Kidney tubule cell (primary cell): ENCODE data around the gene SLC51B.
"Not testable (repeated sequence)": the region's sequence is repeated elsewhere in the genome, so short reads cannot be mapped to it uniquely, and the experiment has no call there.

Experiments
- DNase-seq: peaks from one replicate; pipeline ENCODE4 v3.0.0-alpha.2; 2018; ENCODE audit warnings: low spot score

Gene SLC51B

DNA sequence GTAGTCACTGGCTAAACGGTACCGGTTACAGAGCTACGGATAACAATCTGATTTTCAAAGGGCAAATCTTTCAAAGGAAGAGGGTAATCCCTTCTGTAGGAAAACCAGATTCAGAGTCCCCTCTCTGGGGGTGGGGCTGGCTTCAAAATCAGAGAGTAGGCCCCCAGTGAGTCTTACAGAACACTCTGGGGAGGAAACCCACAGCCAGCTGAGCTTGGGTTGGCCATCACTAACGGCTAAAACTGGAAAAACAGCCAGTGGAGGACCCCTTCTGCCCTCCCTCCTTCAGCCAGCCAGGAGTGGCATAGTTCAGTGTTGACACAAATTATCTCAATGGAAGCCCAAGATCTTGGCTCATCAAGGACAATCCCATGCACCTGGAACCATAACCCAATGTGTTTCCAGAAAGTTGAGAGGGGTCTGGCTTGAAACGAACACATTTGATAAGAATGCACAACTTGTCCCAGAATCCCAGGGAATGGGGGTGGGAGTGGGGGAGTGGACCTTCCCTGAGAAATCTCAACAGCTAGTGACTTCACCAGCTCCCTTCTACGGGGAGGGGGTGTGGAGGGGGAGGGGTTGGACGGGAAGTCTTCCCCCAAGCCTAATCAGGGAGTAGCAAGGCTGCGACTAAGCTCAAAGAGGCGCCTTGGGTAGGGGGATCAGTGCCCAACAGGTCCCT is 21.6 kb downstream of the SLC51B start:
- DNase-seq = no peak

DNA sequence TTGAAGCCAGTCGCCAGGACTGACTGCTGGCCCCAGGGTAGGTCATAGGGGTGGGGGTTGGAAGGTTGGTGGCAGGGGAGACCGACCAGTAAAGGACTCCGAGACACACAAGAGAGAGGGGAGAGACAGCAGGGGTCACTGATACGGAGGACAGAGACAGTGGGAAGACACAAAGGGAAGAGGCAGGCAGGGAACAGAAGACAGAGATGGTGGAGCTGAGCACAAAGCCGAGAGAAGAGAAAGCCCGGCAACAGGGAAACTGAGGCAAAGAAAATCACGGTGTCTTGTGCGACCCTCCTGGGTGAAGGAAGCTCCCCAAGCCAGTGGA is 22.1 kb downstream of the SLC51B start:
- DNase-seq = no peak

DNA sequence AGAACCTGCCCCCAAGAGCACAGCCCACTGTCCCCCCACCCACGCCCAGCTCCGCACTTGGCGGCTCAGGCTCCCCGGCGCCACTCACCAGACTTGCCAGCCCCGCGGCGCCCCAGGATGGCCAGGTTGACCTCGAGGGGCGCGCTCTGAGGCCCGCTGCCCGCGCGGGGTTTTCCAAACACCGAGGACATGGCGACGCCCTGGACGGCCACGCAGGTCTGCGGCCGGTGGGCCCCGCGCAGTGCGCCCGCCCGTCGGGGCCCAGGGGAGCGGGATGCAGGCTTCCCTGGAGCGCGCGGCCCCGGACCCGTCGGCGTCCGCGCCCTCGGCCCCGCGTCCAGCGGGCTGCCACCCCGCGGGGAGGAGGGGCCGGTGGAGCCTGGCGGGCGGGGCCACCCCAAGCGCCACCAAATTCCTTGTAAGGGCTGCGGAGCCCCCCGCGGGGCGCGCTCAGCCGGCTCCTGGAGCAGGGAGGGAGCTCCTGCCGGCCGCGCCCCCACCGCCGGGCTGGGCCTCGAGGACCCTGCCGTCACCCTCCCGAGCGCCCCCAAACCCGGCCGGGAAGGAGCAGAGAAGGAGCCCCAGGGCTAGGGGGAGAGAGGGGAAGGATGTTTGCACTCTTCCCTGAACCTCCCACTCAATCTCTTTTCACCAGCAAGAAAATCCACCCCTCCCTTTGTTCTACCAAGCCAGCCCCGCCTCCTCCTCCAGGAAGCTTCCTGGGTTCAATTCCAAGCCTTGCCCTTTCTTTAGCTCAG is 22.6 kb downstream of the SLC51B start, which contains the start of gene RASL12:
TSS of gene RASL12 (minus strand) at position 347 of the 758 bp plus-strand sequence. CDS start at position 191, 156 bp downstream.
- no peak for DNase-seq

DNA sequence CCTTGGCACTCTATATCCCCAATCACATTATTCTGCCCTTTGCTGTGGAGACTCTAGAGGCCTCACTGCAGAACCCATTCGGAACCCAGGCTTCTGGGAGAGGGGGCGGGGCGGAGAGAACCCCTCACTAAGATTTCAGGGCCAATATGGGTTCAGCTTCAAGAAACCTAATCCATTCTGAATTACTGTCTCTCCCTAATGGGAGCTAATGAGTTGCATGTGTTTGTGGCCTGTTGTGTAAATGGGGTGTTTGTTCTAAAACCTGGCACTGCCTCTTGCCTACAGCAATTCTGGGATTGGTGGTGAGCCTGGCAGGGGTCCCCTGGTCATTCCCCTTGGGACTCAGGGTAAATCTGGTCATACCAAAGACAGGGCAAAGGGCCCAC is 23.2 kb downstream of the SLC51B start:
- no peak for DNase-seq

DNA sequence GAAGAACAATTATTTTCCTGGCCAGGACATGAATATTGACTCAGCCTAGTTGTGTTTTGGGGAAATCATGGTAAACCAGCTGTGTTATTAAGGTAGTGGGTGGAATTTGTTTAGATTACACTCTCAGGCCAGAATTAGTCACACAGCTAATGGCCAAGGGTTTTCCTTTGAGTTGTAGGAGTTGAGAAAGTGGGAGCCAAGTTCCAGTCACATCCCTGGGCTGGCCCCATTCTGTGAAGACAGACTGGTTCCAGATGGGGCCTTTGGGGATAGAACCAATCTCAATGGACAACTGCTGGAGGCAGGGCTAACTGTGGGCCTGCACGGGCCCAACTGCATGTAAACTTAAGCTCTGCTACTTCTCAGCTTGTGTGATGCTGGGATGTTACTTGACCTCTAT is 24.0 kb downstream of the SLC51B start:
- DNase-seq = no peak

DNA sequence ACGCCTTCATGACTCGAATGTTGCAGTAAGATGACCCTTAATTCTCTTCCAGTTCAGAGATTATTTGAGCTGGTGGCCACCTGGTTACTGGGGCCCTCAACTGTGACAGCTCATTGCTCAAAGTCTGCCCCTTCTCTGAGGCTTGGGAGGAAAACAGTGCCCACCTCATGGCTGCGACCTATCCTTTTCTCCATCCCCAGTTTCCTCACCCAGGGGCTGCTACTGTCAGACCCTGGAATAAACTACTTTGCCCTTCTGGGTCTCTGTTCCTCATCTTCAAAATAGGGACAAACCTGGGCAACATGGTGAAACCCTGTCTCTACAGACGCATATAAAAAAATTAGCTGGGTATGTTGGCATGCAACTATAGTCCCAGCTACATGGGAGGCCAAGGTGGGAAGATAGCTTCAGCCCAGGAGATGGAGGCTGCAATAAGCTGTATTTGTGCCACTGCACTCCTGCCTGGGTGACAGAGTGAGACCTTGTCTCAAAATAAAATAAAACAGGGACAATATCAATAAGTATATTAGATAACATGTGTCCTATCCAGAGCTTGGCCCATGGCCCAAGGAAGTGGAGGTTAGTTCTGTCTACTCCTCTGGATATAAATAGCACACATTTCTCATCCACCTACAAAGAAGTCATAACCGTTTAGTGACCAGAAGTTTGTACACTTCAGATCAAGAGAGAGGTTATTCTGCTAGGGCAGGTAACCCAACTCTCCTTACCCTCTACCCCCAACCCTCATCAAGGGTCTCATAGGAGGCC is 24.8 kb downstream of the SLC51B start:
- no peak for DNase-seq

DNA sequence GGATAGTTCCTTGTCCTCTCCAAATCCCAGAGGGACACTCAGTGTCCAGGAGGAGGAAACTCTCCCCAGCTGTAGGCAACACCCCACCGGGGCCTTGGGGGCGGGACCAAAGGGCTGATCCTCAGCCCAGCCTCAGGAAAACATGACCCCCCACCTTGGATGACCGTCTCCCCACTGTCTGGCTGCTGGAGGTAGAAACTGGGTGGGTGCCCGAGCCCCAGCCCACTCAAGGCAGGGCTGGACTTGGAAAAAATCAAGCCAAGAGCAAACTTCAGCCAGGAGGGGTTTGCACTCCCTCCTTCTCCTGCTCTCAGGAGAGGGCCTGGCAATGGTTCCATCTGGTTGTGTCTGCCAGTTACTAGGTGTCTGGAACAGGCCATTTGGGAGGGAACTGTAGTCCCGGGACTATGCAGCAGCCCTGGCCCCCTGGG is 26.2 kb downstream of the SLC51B start:
- DNase-seq = no peak

DNA sequence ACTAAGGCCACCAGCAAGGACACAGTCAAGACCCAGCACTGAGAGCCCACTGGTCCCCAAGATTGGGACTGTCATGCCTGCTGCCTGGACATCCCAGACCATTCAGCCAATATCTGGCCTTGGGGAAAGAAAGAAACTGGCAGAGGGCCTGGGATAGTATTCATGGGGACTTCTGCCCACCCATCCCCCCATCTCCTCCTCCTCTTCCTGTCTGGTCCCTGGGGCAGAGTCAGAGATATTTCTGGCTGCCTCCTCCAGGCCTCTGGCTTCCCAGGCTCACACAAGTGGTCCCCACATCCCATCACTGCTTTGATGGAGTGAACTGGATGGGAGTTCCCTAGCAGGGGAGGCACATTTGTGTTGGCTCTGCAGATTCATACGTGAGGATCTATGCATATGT is 26.8 kb downstream of the SLC51B start:
- no peak for DNase-seq

DNA sequence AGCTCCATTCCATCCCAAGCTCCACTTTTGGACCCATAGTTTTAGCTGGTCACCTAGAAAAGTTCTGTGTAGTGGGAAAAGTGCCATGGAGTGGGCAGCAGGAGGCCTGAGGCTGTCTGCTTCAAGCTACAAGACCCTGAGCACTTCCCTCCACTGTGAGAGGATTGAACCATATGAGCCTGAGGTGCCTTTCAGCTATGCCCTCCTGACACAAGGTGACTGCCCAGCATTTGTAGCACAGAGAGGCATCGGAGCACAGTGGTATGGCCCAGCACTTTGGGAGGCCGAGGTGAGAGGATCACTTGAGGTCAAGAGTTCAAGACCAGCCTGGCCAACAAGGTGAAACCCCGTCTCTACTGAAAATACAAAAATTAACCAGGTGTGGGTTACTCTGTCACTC is 27.4 kb downstream of the SLC51B start:
- no peak for DNase-seq

DNA sequence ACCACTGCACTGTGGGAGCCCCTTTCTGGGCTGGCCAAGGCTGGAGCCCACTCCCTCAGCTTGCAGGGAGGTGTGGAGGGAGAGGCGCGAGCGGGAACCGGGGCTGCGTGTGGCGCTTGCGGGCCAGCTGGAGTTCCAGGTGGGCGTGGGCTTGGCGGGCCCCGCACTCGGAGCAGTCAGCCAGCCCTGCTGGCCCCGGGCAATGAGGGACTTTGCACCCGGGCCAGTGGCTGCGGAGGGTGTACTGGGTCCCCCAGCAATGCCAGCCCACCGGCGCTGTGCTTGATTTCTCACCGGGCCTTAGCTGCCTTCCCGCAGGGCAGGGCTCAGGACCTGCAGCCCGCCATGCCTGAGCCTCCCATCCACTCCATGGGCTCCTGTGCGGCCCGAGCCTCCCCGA is 29.8 kb downstream of the SLC51B start:
- DNase-seq = not testable (repeated sequence)

DNA sequence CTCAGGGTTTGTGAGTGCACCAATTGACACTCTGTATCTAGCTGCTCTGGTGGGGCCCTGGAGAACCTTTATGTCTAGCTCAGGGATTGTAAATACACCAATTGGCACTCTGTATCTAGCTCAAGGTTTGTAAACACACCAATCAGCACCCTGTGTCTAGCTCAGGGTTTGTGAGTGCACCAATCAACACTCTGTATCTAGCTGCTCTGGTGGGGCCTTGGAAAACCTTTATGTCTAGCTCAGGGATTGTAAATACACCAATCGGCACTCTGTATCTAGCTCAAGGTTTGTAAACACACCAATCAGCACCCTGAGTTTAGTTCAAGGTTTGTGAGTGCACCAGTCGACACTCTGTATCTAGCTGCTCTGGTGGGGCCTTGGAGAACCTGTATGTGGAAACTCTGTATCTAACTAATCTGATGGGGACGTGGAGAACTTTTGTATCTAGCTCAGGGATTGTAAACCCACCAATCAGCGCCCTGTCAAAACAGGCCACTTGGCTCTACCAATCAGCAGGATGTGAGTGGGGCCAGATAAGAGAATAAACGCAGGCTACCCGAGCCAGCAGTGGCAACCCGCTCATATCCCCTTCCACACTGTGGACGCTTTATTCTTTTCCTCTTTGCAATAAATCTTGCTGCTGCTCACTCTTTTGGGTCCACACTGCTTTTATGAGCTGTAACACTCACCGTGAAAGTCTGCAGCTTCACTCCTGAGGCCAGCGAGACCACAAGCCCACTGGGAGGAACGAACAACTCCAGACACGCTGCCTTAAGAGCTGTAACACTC is 30.6 kb downstream of the SLC51B start:
- DNase-seq = not testable (repeated sequence)

DNA sequence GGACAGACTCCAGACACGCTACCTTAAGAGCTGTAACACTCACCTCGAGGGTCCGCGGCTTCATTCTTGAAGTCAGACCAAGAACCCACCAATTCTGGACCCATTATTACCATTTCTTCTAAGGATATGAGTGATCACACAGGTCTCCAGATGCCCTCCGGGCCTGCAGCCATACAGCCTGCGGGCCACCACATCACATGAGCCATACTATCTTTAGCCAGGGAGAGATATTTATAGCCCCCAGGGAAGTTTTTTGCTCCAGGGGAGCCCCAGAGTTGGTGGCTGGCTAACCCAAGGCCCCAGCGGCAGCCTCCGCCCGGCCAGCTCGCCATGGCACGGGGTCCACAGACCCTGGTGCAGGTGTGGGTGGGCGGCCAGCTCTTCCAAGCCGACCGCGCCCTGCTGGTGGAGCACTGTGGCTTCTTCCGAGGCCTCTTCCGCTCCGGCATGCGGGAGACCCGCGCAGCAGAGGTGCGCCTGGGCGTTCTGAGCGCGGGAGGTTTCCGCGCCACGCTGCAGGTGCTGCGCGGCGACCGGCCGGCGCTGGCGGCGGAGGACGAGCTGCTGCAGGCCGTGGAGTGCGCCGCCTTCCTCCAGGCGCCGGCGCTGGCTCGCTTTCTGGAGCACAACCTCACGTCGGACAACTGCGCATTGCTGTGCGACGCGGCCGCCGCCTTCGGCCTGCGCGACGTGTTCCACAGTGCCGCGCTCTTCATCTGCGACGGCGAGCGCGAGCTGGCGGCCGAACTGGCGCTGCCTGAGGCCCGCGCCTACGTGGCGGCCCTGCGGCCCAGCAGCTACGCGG is 31.5 kb downstream of the SLC51B start, which contains the start of gene KBTBD13:
TSS of gene KBTBD13 (plus strand) at position 261 of the 805 bp plus-strand sequence. CDS start at position 331, 70 bp downstream.
- DNase-seq = no peak

DNA sequence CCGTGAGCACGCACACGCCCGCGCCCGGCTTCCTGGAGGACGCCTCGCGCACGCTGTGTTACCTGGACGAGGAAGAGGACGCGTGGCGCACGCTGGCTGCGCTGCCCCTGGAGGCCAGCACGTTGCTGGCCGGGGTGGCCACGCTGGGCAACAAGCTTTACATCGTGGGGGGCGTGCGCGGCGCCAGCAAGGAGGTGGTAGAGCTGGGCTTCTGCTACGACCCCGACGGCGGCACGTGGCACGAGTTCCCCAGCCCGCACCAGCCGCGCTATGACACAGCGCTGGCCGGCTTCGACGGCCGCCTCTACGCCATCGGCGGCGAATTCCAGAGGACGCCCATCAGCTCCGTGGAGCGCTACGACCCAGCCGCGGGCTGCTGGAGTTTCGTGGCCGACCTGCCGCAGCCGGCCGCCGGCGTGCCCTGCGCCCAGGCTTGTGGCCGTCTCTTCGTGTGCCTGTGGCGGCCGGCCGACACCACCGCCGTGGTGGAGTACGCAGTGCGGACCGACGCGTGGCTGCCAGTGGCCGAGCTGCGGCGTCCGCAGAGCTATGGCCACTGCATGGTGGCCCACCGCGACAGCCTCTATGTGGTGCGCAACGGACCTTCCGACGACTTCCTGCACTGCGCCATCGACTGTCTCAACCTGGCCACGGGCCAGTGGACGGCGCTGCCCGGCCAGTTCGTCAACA is 32.2 kb downstream of the SLC51B start:
- no peak for DNase-seq

DNA sequence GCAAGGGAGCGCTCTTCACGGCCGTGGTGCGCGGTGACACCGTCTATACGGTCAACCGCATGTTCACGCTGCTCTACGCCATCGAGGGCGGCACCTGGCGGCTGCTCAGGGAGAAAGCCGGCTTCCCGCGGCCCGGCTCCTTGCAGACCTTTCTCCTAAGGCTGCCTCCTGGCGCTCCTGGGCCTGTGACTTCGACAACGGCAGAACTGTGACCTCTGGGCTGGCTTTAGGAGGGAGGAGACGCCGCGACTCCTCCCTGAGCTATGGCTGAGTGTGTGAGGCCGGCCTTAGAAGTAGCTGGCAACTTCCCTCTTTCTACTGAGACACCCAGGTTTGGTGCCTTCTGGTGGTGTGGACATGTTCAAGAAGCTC is 32.8 kb downstream of the SLC51B start:
- DNase-seq = peak; percentile 70

DNA sequence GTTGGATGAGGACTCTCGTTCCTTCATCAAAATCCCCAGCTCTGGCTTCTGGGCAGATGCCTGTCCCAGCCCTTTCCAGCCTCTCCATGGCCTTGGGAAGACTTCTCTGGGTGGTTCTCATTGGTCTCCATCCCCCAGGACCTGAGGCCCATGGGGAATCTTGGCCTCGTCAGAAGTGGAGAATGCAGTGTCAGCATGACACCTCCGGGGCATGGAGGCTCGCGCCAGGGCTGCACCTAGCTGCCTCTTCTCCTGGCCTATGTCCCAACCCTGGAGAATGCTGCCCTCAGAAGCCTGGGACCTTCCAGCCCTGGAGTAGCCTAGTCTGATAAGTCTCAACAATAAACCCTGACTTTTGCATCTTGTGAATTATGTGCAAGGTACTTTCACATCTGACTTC is 34.4 kb downstream of the SLC51B start:
- DNase-seq = no peak

DNA sequence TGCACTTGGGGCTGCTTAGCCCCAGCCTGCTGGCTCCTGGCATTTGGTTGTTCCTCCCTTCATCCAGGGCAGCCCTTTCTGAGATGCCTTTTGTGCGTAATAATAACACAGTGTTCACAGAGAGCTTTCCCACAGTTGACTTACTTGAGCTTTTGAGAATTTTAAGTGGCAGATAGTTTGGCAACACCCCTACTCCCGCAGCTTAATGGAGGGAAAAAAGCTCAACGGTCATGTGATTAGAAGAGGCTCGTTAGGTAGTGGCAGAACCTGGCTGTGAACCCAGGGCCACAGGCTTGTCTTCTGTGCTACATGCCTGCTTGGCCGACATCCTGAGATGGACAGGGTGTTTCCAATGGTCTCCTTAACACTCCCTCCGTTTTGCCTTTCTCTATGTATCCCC is 36.1 kb downstream of the SLC51B start:
- DNase-seq = no peak

DNA sequence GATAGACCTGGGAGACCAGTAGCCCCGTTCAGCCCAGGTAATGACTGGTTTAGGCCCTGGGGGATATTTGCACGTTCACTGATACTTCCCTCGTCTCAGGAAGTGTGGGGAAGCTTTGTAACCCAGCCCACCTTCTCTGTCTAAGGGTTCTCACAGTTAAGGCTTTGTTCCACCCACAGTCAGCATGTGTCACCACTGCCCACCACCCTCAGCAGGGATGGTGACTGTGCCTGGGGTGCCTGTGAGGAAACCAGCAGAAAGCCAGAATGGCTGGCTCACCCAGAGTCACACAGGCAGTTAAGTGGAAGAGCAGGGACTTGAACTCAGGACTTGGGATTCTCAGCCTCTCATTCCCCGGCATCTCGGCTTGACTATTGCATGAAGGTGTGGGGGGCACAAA is 36.6 kb downstream of the SLC51B start:
- no peak for DNase-seq

DNA sequence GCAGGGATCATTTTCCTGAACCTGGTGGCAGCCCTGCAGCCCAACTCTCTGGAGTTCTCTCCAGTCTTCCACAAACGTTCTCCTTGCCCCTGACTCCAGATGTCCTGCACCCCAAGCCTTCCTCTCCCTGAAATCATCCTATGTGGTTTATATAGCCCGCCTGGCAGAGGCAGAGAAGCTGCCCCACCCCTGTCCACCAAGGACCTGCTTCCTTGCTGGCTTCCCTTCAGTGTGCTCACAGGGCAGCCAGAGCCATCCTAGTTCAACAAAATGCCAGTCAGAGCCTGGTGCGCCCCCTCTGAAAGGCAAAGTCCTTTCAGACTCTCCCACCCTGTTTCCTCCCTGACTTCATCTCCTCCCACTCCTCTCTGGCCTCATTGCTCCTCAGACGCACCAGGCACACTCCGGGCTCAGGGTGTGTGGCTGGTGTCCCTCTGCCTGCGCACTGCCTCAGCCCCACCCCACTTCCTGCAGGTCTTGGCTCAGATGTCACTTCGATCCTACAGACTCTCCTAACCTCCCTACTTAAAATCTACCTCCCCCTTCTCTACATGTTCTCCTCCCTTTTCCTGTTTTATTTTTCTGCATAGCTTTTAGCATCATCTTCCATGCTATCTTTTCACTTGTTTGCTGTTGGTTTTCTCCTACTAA is 37.2 kb downstream of the SLC51B start:
- DNase-seq = no peak

DNA sequence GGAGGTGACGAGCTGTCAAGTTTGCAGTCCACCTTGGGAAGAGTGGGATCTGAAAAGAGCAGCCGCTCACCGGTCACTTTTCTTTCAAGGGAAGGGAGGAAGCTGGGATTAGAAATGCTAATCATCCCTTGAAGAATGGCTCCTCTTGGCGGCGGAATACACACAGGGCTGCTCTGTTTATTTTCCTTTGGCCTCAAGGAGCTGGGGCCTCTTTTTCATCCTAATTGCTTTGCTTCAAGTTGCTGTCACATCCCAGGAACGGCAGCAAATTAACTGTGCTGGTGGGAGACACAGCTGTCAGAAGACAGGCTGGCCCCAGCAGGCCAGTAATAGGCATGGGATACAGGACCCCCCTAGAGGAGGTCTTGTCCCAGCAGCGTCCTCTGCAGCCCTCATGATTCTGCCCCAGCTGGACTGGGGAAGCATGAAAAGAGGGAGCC is 38.1 kb downstream of the SLC51B start:
- no peak for DNase-seq
